ENCODE measurements around the gene GGPS1. TPM values are rescaled to one million over a fixed set of nuclear protein-coding genes. Genes with fewer than 3 reads are reported as not detected.

The GGPS1 gene
- total and polyA plus RNA-seq, 7 experiments from 2014 or later = 26.5 to 70.0 (median 47.8) TPM

- intact Hi-C loops (cut with micrococcal nuclease) = loop anchor here in 1 of 2 donors (2.0 kb wide), 1 partner anchor 74 kb away; the partner anchor contains the start of gene TBCE
- H3K4me1 Mint-ChIP-seq = peaks cover 31 to 80% (median 71%) of the 10 kb centered on the region in 7 donors
- CTCF ChIA-PET = no interaction called here
- ATAC-seq (no peak), DNase-seq (no peak)
- H3K36me3 ChIP-seq (ENCODE audit: control insufficient read depth in 2 of 3, insufficient read depth in 3 of 3, low read length in 3 of 3) = no peaks in the 10 kb centered on the region
- no peaks in the 10 kb centered on the region for H3K27me3 ChIP-seq (ENCODE audit: control insufficient read depth in 2 of 2, insufficient read depth in 2 of 2, low read length in 2 of 2)
- H3K4me3 ChIP-seq (ENCODE audit: low read length) = no peak overlapping the region
- peaks cover 35 to 39% of the 10 kb centered on the region in 2 donors for H3K4me1 ChIP-seq (ENCODE audit: control insufficient read depth in 2 of 2, insufficient read depth in 2 of 2, low read length in 2 of 2)
- peak overlapping the region in 8 of 10 donors; percentile 2 to 52 (median 5) for H3K4me3 Mint-ChIP-seq
- H3K27ac ChIP-seq (ENCODE audit: low read depth, low read length) = no peak overlapping the region
- peaks cover 0 to 16% (median 4%) of the 10 kb centered on the region in 11 donors for H3K9me3 Mint-ChIP-seq
- H3K9me3 ChIP-seq (ENCODE audit: control insufficient read depth in 2 of 3, low read length in 3 of 3) = no peaks in the 10 kb centered on the region
- H3K27ac Mint-ChIP-seq = peak overlapping the region in 8 of 9 donors; percentile 9 to 76 (median 56)
- H3K27me3 Mint-ChIP-seq = no peaks in the 10 kb centered on the region
- POLR2A ChIA-PET = interaction anchor here (0.6 to 1.6 kb wide), 3 partner anchors 10 to 130 kb away, joined by 3 to 4 read pairs (median 3); no protein-coding TSS in a partner anchor
- H3K36me3 Mint-ChIP-seq = peaks cover 0 to 10% (median 5%) of the 10 kb centered on the region in 5 donors
Measured at GRCh38 chr1:235292790-235293189, 35.6 kb upstream of the GGPS1 start.

GRCh38 chr1:235293322-235293942 lies 34.9 kb upstream of the GGPS1 start:
- Mint-ChIP-seq H3K36me3 (peaks cover 0 to 11% (median 5%) of the 10 kb centered on the region in 5 donors), H3K4me1 (peaks cover 29 to 78% (median 69%) of the 10 kb centered on the region in 7 donors)
- CTCF ChIA-PET = interaction anchor here (0.7 kb wide), 1 partner anchor 14 kb away, joined by 3 read pairs; no protein-coding TSS in a partner anchor

GRCh38 chr1:235295902-235296350 lies 32.4 kb upstream of the GGPS1 start:
- H3K9me3 ChIP-seq (ENCODE audit: control insufficient read depth in 2 of 3, low read length in 3 of 3) = no peaks in the 10 kb centered on the region
- peaks cover 0 to 16% (median 4%) of the 10 kb centered on the region in 11 donors for H3K9me3 Mint-ChIP-seq
- DNase-seq (no peak), ATAC-seq (no peak)
- H3K4me3 ChIP-seq (ENCODE audit: low read length) = no peak overlapping the region
- H3K4me1 ChIP-seq (ENCODE audit: control insufficient read depth in 2 of 2, insufficient read depth in 2 of 2, low read length in 2 of 2) = peaks cover 38 to 47% of the 10 kb centered on the region in 2 donors
- peaks cover 33 to 77% (median 65%) of the 10 kb centered on the region in 7 donors for H3K4me1 Mint-ChIP-seq
- ChIA-PET CTCF (no interaction called here), POLR2A (interaction anchor here (0.7 to 1.4 kb wide), 3 partner anchors 18 to 120 kb away, joined by 3 read pairs; no protein-coding TSS in a partner anchor)
- no peaks in the 10 kb centered on the region for H3K27me3 Mint-ChIP-seq
- H3K4me3 Mint-ChIP-seq = peak overlapping the region in 9 of 10 donors; percentile 4 to 81 (median 60)
- no peaks in the 10 kb centered on the region for H3K27me3 ChIP-seq (ENCODE audit: control insufficient read depth in 2 of 2, insufficient read depth in 2 of 2, low read length in 2 of 2)
- H3K36me3 Mint-ChIP-seq = peaks cover 0 to 11% (median 5%) of the 10 kb centered on the region in 5 donors
- intact Hi-C loops (cut with micrococcal nuclease) = loop anchor here (2.0 to 5.0 kb wide), 4 partner anchors 34 to 571 kb away; partner anchors contain the start of gene LYST (in 1 of the 2)
- H3K27ac Mint-ChIP-seq = peak overlapping the region; percentile 41 to 92 (median 79)
- no peak overlapping the region for H3K27ac ChIP-seq (ENCODE audit: low read depth, low read length)
- no peaks in the 10 kb centered on the region for H3K36me3 ChIP-seq (ENCODE audit: control insufficient read depth in 2 of 3, insufficient read depth in 3 of 3, low read length in 3 of 3)

More at GRCh38 chr1:235293322-235293942, 34.9 kb upstream of the GGPS1 start:
- Histone ChIP-seq H3K4me1 (ENCODE audit: control insufficient read depth in 2 of 2, insufficient read depth in 2 of 2, low read length in 2 of 2) (peaks cover 32 to 33% of the 10 kb centered on the region in 2 donors), H3K27ac (ENCODE audit: low read depth, low read length) (no peak overlapping the region), H3K36me3 (ENCODE audit: control insufficient read depth in 2 of 3, insufficient read depth in 3 of 3, low read length in 3 of 3) (no peaks in the 10 kb centered on the region), H3K4me3 (ENCODE audit: low read length) (no peak overlapping the region), H3K9me3 (ENCODE audit: control insufficient read depth in 2 of 3, low read length in 3 of 3) (no peaks in the 10 kb centered on the region), H3K27me3 (ENCODE audit: control insufficient read depth in 2 of 2, insufficient read depth in 2 of 2, low read length in 2 of 2) (no peaks in the 10 kb centered on the region)
- ATAC-seq (no peak), DNase-seq (no peak)
- peak overlapping the region in 7 of 9 donors; percentile 26 to 79 (median 62) for H3K27ac Mint-ChIP-seq
- intact Hi-C loops (cut with micrococcal nuclease) = loop anchor here in 1 of 2 donors (2.0 kb wide), 1 partner anchor 73 kb away; the partner anchor contains the start of gene TBCE
- peaks cover 0 to 16% (median 4%) of the 10 kb centered on the region in 11 donors for H3K9me3 Mint-ChIP-seq
- POLR2A ChIA-PET = interaction anchor here (0.6 to 1.6 kb wide), 6 partner anchors 10 to 131 kb away, joined by 3 to 5 read pairs (median 4); no protein-coding TSS in a partner anchor
- H3K27me3 Mint-ChIP-seq = no peaks in the 10 kb centered on the region
- H3K4me3 Mint-ChIP-seq = peak overlapping the region in 5 of 10 donors; percentile 25 to 65 (median 50)

- Mint-ChIP-seq H3K36me3 (peaks cover 0 to 11% (median 5%) of the 10 kb centered on the region in 5 donors), H3K27me3 (no peaks in the 10 kb centered on the region), H3K4me3 (peak overlapping the region in 9 of 10 donors; percentile 12 to 82 (median 48)), H3K27ac (peak overlapping the region; percentile 48 to 94 (median 85)), H3K4me1 (peaks cover 35 to 79% (median 61%) of the 10 kb centered on the region in 7 donors), H3K9me3 (peaks cover 0 to 16% (median 4%) of the 10 kb centered on the region in 11 donors)
- POLR2A ChIA-PET = interaction anchor here (0.6 to 1.4 kb wide), 2 partner anchors 17 to 23 kb away, joined by 3 read pairs; no protein-coding TSS in a partner anchor
- no peak for ATAC-seq
- Histone ChIP-seq H3K4me1 (ENCODE audit: control insufficient read depth in 2 of 2, insufficient read depth in 2 of 2, low read length in 2 of 2) (peaks cover 38 to 52% of the 10 kb centered on the region in 2 donors), H3K9me3 (ENCODE audit: control insufficient read depth in 2 of 3, low read length in 3 of 3) (no peaks in the 10 kb centered on the region), H3K36me3 (ENCODE audit: control insufficient read depth in 2 of 3, insufficient read depth in 3 of 3, low read length in 3 of 3) (no peaks in the 10 kb centered on the region), H3K27me3 (ENCODE audit: control insufficient read depth in 2 of 2, insufficient read depth in 2 of 2, low read length in 2 of 2) (no peaks in the 10 kb centered on the region), H3K27ac (ENCODE audit: low read depth, low read length) (peak overlapping the region; percentile 82), H3K4me3 (ENCODE audit: low read length) (no peak overlapping the region)
- intact Hi-C loops (cut with micrococcal nuclease) = loop anchor here (1.0 to 5.0 kb wide), 6 partner anchors 9 to 570 kb away; partner anchors contain the start of genes ARID4B (in 2 of the 2), GGPS1 (in 2 of the 2) and LYST (in 1 of the 2)
- CTCF ChIA-PET = no interaction called here
- no peak for DNase-seq
Measured at GRCh38 chr1:235296729-235297128, 31.6 kb upstream of the GGPS1 start.

- Histone ChIP-seq H3K9me3 (ENCODE audit: control insufficient read depth in 2 of 3, low read length in 3 of 3) (no peaks in the 10 kb centered on the region), H3K4me3 (ENCODE audit: low read length) (peak overlapping the region; percentile 18), H3K27me3 (ENCODE audit: control insufficient read depth in 2 of 2, insufficient read depth in 2 of 2, low read length in 2 of 2) (no peaks in the 10 kb centered on the region), H3K4me1 (ENCODE audit: control insufficient read depth in 2 of 2, insufficient read depth in 2 of 2, low read length in 2 of 2) (peaks cover 36 to 52% of the 10 kb centered on the region in 2 donors), H3K27ac (ENCODE audit: low read depth, low read length) (peak overlapping the region; percentile 82), H3K36me3 (ENCODE audit: control insufficient read depth in 2 of 3, insufficient read depth in 3 of 3, low read length in 3 of 3) (no peaks in the 10 kb centered on the region)
- CTCF ChIA-PET = no interaction called here
- Mint-ChIP-seq H3K4me1 (peaks cover 38 to 75% (median 58%) of the 10 kb centered on the region in 7 donors), H3K4me3 (peak overlapping the region; percentile 49 to 84 (median 76)), H3K9me3 (peaks cover 0 to 16% (median 4%) of the 10 kb centered on the region in 11 donors), H3K27me3 (no peaks in the 10 kb centered on the region), H3K27ac (peak overlapping the region; percentile 68 to 94 (median 88)), H3K36me3 (peaks cover 0 to 13% (median 3%) of the 10 kb centered on the region in 5 donors)
- DNase-seq (peak in 7 of 9 donors; percentile 58 to 83 (median 69)), ATAC-seq (peak; percentile 91)
- intact Hi-C loops (cut with micrococcal nuclease) = loop anchor here (1.0 to 5.0 kb wide), 6 partner anchors 8 to 569 kb away; partner anchors contain the start of genes ARID4B (in 2 of the 2), GGPS1 (in 2 of the 2) and LYST (in 1 of the 2)
- POLR2A ChIA-PET = interaction anchor here (2.1 kb wide), 1 partner anchor 22 kb away, joined by 5 read pairs; no protein-coding TSS in a partner anchor
Measured at GRCh38 chr1:235297579-235297978, 30.8 kb upstream of the GGPS1 start.

- intact Hi-C loops (cut with micrococcal nuclease) = loop anchor here in 1 of 2 donors (5.0 kb wide), 2 partner anchors 36 to 91 kb away; no protein-coding TSS in a partner anchor
- peaks cover 0 to 14% (median 5%) of the 10 kb centered on the region in 5 donors for H3K36me3 Mint-ChIP-seq
- Histone ChIP-seq H3K27me3 (ENCODE audit: control insufficient read depth in 2 of 2, insufficient read depth in 2 of 2, low read length in 2 of 2) (no peaks in the 10 kb centered on the region), H3K36me3 (ENCODE audit: control insufficient read depth in 2 of 3, insufficient read depth in 3 of 3, low read length in 3 of 3) (no peaks in the 10 kb centered on the region), H3K9me3 (ENCODE audit: control insufficient read depth in 2 of 3, low read length in 3 of 3) (no peaks in the 10 kb centered on the region), H3K27ac (ENCODE audit: low read depth, low read length) (peak overlapping the region; percentile 64), H3K4me1 (ENCODE audit: control insufficient read depth in 2 of 2, insufficient read depth in 2 of 2, low read length in 2 of 2) (peaks cover 29 to 51% of the 10 kb centered on the region in 2 donors), H3K4me3 (ENCODE audit: low read length) (peak overlapping the region; percentile 16)
- ChIA-PET CTCF (interaction anchor here (0.5 to 0.6 kb wide), 3 partner anchors 42 to 484 kb away, joined by 3 to 5 read pairs (median 4); no protein-coding TSS in a partner anchor), POLR2A (interaction anchor here (0.6 to 2.1 kb wide), 5 partner anchors 13 to 39 kb away, joined by 3 to 6 read pairs (median 5); no protein-coding TSS in a partner anchor)
- DNase-seq (no peak), ATAC-seq (no peak)
- H3K4me3 Mint-ChIP-seq = peak overlapping the region; percentile 16 to 73 (median 62)
- H3K4me1 Mint-ChIP-seq = peaks cover 37 to 76% (median 56%) of the 10 kb centered on the region in 7 donors
- peak overlapping the region; percentile 40 to 94 (median 86) for H3K27ac Mint-ChIP-seq
- no peaks in the 10 kb centered on the region for H3K27me3 Mint-ChIP-seq
- H3K9me3 Mint-ChIP-seq = peaks cover 0 to 16% (median 4%) of the 10 kb centered on the region in 11 donors
Measured at GRCh38 chr1:235298758-235299157, 29.6 kb upstream of the GGPS1 start.
